ENCODE measurements around the gene CFL1.
A peak's percentile ranks its signal among the peaks of the same experiment; 100 is the strongest.

The CFL1 gene

DNA sequence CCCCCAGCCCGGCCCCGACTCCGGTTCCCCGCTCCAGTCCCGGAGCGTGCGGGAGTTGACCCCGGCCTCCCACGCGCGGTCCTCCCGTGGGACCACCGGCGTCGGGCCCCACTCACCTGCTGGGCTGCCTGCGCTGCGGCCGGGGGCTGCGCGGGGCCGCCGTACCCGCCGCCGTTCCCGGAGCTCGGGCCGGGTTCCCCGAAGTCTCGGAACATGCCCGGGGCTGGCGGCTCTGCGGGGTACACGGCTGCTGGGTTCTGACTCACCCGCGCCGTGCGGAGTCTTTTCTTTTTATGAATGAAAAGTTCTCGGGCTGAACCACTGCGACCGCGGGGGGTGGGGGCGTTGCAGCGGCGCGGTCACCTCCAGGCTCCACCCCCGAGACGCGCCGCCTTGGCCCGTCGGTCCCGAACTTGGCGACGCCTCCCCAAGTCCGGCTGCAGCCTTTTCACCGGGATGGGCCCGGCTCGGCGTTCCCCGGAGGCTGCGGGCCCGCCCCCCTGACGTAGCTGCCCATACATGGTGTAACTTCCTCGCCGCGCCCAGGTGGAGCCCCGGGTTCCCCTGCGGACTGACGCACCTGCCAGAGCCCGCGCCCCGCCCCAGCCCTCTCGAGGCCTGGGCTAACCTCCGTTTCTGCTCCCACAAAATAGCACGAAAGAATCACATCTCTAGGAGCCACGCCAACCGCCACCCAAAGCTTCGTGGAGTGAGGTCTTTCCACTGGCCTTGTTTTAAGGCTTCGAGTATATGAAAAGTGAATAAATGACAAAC lies 42.3 kb upstream of the CFL1 start, which contains the start of gene FOSL1:
FOSL1 (minus strand) TSS at position 264 of the 774 bp plus-strand sequence; CDS start at position 215, 49 bp downstream.
- Histone ChIP-seq H3K4me3 (ENCODE audit: low read depth, low read length) (peak within 1 kb of the TSS; percentile 31), H3K27me3 (ENCODE audit: control insufficient read depth, insufficient read depth, low read length) (no peaks in the 10 kb centered on the region), H3K4me2 (ENCODE audit: low read length) (peak within 1 kb of the TSS; percentile 74), H3K27ac (no peak within 1 kb of the TSS), H3K9ac (no peak within 1 kb of the TSS), H2AFZ (peak within 1 kb of the TSS; percentile 58), H3K4me1 (no peaks in the 10 kb centered on the region), H3K36me3 (ENCODE audit: control insufficient read depth, insufficient read depth, low read length) (no peaks in the 10 kb centered on the region), H3K79me2 (no peaks in the 10 kb centered on the region), H3K9me3 (ENCODE audit: control insufficient read depth, low read length) (no peaks in the 10 kb centered on the region)
- TF ChIP-seq, protein P1, sequence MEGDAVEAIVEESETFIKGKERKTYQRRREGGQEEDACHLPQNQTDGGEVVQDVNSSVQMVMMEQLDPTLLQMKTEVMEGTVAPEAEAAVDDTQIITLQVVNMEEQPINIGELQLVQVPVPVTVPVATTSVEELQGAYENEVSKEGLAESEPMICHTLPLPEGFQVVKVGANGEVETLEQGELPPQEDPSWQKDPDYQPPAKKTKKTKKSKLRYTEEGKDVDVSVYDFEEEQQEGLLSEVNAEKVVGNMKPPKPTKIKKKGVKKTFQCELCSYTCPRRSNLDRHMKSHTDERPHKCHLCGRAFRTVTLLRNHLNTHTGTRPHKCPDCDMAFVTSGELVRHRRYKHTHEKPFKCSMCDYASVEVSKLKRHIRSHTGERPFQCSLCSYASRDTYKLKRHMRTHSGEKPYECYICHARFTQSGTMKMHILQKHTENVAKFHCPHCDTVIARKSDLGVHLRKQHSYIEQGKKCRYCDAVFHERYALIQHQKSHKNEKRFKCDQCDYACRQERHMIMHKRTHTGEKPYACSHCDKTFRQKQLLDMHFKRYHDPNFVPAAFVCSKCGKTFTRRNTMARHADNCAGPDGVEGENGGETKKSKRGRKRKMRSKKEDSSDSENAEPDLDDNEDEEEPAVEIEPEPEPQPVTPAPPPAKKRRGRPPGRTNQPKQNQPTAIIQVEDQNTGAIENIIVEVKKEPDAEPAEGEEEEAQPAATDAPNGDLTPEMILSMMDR (IDR thresholded peaks at IDR 0.05) = no peak

DNA sequence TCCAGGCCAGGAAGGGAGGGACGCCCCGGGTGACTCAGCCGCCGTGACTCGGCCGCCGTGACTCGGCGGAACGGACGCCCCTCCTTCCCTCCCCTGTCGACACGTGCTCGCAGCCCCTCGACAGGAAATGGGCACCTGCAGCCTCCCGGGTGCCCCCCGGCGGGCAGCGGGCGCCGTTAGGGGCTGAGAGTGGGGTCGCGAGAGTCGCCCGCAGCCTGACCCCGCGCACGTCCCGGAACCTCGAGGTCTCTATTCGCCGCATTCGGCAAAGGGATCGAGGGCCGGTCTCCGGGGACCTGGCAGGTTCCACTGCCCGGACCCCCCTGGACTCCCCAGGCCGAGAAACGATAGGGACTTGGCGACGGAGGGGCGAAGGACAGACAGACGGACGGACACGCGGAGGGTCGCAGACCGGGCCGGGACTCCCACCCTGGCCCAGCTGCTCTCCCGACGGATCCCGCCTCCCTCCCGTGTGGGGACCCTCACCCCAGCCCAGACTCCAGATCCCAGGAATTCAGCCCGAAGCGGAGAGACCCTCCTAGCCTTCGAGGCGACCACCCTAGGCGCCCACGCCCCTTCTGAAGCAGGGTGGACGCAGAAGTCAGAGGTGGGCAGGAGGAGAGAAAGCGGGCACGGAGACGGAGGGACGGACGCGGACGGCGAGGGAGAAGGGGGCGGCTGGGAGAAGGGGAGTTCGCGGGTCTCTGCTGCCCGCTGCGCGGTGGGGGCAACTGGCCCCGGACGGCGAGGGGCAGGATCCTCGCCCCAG lies 41.6 kb upstream of the CFL1 start:
- TF ChIP-seq, protein P1 (IDR thresholded peaks at IDR 0.05) = no peak
- no peaks in the 10 kb centered on the region for H3K9me3 ChIP-seq (ENCODE audit: control insufficient read depth, low read length)
- H3K4me1 ChIP-seq = no peaks in the 10 kb centered on the region
- no peak overlapping the region for H3K27ac ChIP-seq
- H3K79me2 ChIP-seq = no peaks in the 10 kb centered on the region
- H3K36me3 ChIP-seq (ENCODE audit: control insufficient read depth, insufficient read depth, low read length) = no peaks in the 10 kb centered on the region
- H3K9ac ChIP-seq = no peak overlapping the region
- H2AFZ ChIP-seq = peak overlapping the region; percentile 58
- peak overlapping the region; percentile 31 for H3K4me3 ChIP-seq (ENCODE audit: low read depth, low read length)
- peak overlapping the region; percentile 74 for H3K4me2 ChIP-seq (ENCODE audit: low read length)
- H3K27me3 ChIP-seq (ENCODE audit: control insufficient read depth, insufficient read depth, low read length) = no peaks in the 10 kb centered on the region

DNA sequence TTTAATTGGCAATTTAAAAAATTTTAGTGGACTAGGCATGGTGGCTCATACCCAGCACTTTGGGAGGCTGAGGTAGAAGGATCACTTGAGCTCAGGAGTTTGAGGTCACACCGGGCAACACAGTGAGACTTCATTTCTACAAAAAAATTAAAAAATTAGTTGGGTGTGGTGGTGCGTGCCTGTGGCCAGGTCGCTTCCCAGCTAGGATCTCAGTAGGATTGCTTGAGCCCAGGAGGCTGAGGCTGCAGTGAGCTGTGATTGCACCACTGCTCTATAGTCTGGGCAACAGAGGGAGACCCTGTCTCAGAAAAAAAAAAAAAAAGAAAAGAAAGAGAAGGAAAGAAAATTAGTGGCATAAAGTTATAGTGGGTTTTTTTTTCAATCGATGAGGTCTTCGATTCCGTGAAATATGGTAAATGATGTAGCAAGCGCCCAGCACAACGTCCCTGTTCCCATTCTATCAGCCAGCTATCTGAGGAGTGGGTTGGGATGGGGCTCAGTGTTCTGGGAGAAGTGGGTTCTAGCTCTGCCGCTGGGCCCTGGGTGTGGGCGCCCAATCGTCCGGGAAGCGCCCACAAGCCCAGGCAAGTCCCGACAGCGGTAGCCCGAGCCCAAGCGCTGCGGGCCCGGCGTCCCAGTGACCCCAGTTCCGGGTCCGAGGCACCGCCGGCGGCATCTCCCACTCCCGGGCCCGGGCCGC lies 40.8 kb upstream of the CFL1 start:
- no peak overlapping the region for H3K9ac ChIP-seq
- no peaks in the 10 kb centered on the region for H3K27me3 ChIP-seq (ENCODE audit: control insufficient read depth, insufficient read depth, low read length)
- peak overlapping the region; percentile 58 for H2AFZ ChIP-seq
- no peak overlapping the region for H3K27ac ChIP-seq
- no peaks in the 10 kb centered on the region for H3K36me3 ChIP-seq (ENCODE audit: control insufficient read depth, insufficient read depth, low read length)
- H3K4me3 ChIP-seq (ENCODE audit: low read depth, low read length) = no peak overlapping the region
- H3K4me2 ChIP-seq (ENCODE audit: low read length) = no peak overlapping the region
- H3K79me2 ChIP-seq = no peaks in the 10 kb centered on the region
- TF ChIP-seq, protein P1 (IDR thresholded peaks at IDR 0.05) = no peak
- H3K4me1 ChIP-seq = no peaks in the 10 kb centered on the region
- no peaks in the 10 kb centered on the region for H3K9me3 ChIP-seq (ENCODE audit: control insufficient read depth, low read length)

DNA sequence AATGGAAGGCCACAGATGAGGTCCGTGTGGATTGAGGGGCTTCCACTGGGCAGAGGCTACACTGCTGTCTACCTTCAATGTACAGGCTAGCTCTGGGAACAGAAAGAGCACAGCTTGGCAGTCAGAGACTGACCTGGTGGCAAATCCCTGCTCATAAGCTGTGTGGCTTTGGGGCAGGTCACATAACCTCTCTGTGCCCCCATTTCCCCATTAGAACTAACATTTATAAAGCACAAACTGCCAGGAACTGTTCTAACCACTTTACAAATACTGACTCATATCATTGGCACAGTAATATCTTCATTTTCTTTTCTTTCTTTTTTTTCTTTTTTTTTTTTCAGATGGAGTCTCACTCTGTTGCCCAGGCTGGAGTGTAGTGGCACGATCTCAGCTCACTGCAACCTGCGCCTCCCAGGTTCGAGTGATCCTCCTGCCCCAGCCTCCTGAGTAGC lies 39.1 kb upstream of the CFL1 start:
- Histone ChIP-seq H3K4me3 (ENCODE audit: low read depth, low read length) (no peak overlapping the region), H3K4me2 (ENCODE audit: low read length) (no peak overlapping the region), H3K9ac (no peak overlapping the region), H3K9me3 (ENCODE audit: control insufficient read depth, low read length) (no peaks in the 10 kb centered on the region), H3K4me1 (no peaks in the 10 kb centered on the region), H3K36me3 (ENCODE audit: control insufficient read depth, insufficient read depth, low read length) (no peaks in the 10 kb centered on the region), H3K27me3 (ENCODE audit: control insufficient read depth, insufficient read depth, low read length) (no peaks in the 10 kb centered on the region), H3K27ac (no peak overlapping the region), H2AFZ (no peak overlapping the region), H3K79me2 (no peaks in the 10 kb centered on the region)
- TF ChIP-seq, protein P1 (IDR thresholded peaks at IDR 0.05) = no peak

Measured in parathyroid adenoma (tissue), 2 donors.